Brain microvascular endothelial cell (primary cell): ENCODE measurements around the gene RTP1.
"Not testable (repeated sequence)": the region's sequence is repeated elsewhere in the genome, so short reads cannot be mapped to it uniquely, and the experiment has no call there.

ENCODE experiments used
- DNase-seq: peaks from one replicate; pipeline ENCODE4 v3.0.0-alpha.2; 2020
- H3K27ac ChIP-seq: fragments of 250-450 bp; sonication (Bioruptor Pico); 2 replicates; pipeline ENCODE4 v1.5.1; 2020; ENCODE audit warnings: mild to moderate bottlenecking, moderate library complexity
- H3K27me3 ChIP-seq: fragments of 250-450 bp; sonication (Bioruptor Pico); replicated peaks from 2 replicates; pipeline ENCODE4 v1.5.1; 2020; ENCODE audit warnings: mild to moderate bottlenecking
- H3K36me3 ChIP-seq: fragments of 250-450 bp; sonication (Bioruptor Pico); replicated peaks from 2 replicates; pipeline ENCODE4 v1.5.1; 2020; ENCODE audit warnings: mild to moderate bottlenecking
- H3K4me3 ChIP-seq: 2 replicates; pipeline ENCODE4 v1.5.1; 2011; ENCODE audit warnings: low read depth, mild to moderate bottlenecking, control low read depth, low read length, moderate library complexity
- CTCF ChIP-seq: IDR thresholded peaks from 2 replicates; pipeline ENCODE4 v1.5.1; 2011; ENCODE audit warnings: low read depth, mild to moderate bottlenecking, moderate library complexity, low read length, control low read depth, inconsistent platforms; ENCODE audit errors: missing control alignments
- in situ Hi-C: cut with HindIII; loops from 2 replicates; pipeline ENCODE4 v1.10.0; 2017; ENCODE audit warnings: low sequenced_read_pairs, low pct_ligation_motif_present

RTP1 gene

GRCh38 chr3:187188931-187189330, 8.4 kb upstream of the RTP1 start:
- in situ Hi-C loops: no loop called here
- Histone ChIP-seq H3K27ac (no peak overlapping the region), H3K4me3 (no peak overlapping the region), H3K27me3 (no peaks in the 10 kb centered on the region), H3K36me3 (no peaks in the 10 kb centered on the region)
- no peak for TF ChIP-seq CTCF
- no peak for DNase-seq

- no peaks in the 10 kb centered on the region for H3K27me3 ChIP-seq
- H3K27ac ChIP-seq: no peak overlapping the region
- no peak overlapping the region for H3K4me3 ChIP-seq
- TF ChIP-seq CTCF: no peak
- no peaks in the 10 kb centered on the region for H3K36me3 ChIP-seq
- no peak for DNase-seq
- in situ Hi-C loops: no loop called here
Observed at GRCh38 chr3:187191271-187191670, 6.0 kb upstream of the RTP1 start.

- TF ChIP-seq CTCF: no peak
- H3K27ac ChIP-seq: no peak overlapping the region
- no peak for DNase-seq
- H3K4me3 ChIP-seq: no peak overlapping the region
- in situ Hi-C loops: no loop called here
- H3K27me3 ChIP-seq: no peaks in the 10 kb centered on the region
- no peaks in the 10 kb centered on the region for H3K36me3 ChIP-seq
Observed at GRCh38 chr3:187193181-187193580, 4.1 kb upstream of the RTP1 start.

GRCh38 chr3:187196573-187197334, 532 bp upstream of the RTP1 start:
- H3K27ac ChIP-seq: no peak overlapping the region
- no peaks in the 10 kb centered on the region for H3K36me3 ChIP-seq
- TF ChIP-seq CTCF: no peak
- no peak overlapping the region for H3K4me3 ChIP-seq
- no peak for DNase-seq
- H3K27me3 ChIP-seq: peaks cover 1% of the 10 kb centered on the region
- in situ Hi-C loops: no loop called here

- H3K27me3 ChIP-seq: peaks cover 3% of the 10 kb centered on the region
- DNase-seq: no peak
- no peak overlapping the region for H3K4me3 ChIP-seq
- in situ Hi-C loops: no loop called here
- H3K27ac ChIP-seq: no peak overlapping the region
- H3K36me3 ChIP-seq: no peaks in the 10 kb centered on the region
- TF ChIP-seq CTCF: no peak
Observed at GRCh38 chr3:187198490-187198889, 1.2 kb downstream of the RTP1 start.

- not testable (repeated sequence) for H3K4me3 ChIP-seq, H3K27ac ChIP-seq, H3K27me3 ChIP-seq, DNase-seq, H3K36me3 ChIP-seq
- in situ Hi-C loops: loop anchor here (25.0 kb wide), 1 partner anchor 488 kb away; no protein-coding TSS in a partner anchor
Observed at GRCh38 chr3:187199463-187200050, 2.3 kb downstream of the RTP1 start.
